ENCODE data around the gene DNAH10.

Gene DNAH10

DNA sequence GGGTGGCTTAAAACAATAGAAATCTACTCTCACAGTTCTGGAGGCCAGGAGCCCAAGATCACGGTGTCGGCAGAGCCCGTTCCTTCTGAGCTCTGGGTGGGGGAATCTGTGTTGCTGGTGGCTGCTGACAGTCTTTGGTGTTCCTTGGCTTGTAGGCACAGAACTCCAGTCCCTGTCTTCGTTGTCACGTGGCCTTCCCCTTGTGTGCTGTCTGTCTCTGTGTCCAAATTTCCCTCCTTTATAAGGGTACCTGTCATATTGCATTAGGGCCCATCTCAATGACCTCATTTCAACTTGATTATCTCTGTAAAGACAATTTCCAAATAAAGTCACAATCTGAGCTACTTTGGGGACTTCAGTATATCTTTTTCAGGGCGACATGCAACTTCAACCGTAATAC is 128.9 kb downstream of the DNAH10 start:
- no peak for DNase-seq

GRCh38 chr12:123891516-123892179 is 129.5 kb downstream of the DNAH10 start:
- DNase-seq, result peak; percentile 59

DNA sequence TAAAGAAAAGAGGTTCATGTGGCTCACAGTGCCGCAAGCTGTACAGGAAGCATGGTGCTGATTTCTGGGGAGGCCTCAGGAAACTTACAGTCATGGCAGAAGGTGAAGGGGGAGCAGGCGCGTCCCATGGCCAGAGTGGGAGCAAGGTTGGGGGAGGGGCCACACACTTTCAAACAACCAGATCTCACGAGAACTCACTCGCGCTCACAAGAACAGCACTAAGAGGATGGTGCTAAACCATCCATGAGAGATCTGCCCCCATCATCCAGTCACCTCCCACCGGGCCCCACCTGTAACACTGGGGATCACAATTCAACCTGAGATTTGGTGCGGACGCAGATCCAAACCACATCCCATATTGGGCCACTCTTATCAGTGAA is 130.1 kb downstream of the DNAH10 start:
- no peak for DNase-seq

GRCh38 chr12:123892853-123893252 is 130.8 kb downstream of the DNAH10 start:
- no peak for DNase-seq

GRCh38 chr12:123893276-123893675 is 131.2 kb downstream of the DNAH10 start:
- no peak for DNase-seq

DNA sequence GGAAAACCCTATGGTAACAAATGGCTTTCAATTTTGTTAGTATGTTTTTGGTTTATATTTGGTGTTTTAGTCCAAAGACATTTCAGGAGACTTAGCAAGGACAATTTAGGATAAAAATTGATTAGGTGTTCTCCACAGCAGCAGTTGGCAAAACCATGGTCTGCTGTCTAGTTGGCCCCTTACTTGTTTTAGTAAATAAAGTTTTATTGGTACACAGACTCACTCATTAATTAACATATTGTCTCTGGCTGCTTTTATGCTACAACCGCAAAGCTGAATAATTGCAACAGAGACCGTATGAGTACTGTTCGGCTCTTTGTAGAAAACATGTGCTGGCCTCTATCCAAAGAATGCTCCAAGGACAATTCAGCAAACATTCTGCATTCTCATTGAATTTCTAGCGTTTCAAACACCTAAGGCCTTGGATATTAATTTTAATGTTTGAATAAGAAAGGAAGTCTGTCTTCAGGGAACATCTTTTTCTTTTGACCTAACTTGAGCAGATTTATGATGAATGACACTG is 132.8 kb downstream of the DNAH10 start:
- DNase-seq, result peak; percentile 48

- no peak for DNase-seq
Measured at GRCh38 chr12:123895451-123895850, 133.3 kb downstream of the DNAH10 start.

GRCh38 chr12:123896767-123897166 is 134.7 kb downstream of the DNAH10 start:
- DNase-seq, result peak; percentile 83

DNA sequence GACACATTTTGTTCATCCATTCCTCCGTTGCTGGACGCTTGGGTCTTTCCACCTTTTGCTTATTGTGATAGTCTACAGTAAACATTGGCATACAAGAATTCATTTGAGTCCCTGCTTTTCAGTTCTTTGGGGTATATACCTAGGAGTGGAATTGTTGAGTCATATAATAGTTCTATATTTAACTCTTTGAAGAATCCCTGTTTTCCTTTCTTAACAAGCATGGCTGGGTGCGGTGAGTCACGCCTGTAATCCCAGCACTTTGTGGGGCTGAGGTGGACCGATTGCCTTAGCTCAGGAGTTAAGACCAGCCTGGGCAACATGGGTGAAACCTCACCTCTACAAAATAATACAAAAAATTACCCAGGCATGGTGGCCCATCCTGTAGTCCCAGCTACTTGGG is 135.1 kb downstream of the DNAH10 start:
- DNase-seq, result peak; percentile 91

- DNase-seq, result no peak
Measured at GRCh38 chr12:123898673-123899072, 136.6 kb downstream of the DNAH10 start.

- DNase-seq, result no peak
Measured at GRCh38 chr12:123899368-123899767, 137.3 kb downstream of the DNAH10 start.

DNA sequence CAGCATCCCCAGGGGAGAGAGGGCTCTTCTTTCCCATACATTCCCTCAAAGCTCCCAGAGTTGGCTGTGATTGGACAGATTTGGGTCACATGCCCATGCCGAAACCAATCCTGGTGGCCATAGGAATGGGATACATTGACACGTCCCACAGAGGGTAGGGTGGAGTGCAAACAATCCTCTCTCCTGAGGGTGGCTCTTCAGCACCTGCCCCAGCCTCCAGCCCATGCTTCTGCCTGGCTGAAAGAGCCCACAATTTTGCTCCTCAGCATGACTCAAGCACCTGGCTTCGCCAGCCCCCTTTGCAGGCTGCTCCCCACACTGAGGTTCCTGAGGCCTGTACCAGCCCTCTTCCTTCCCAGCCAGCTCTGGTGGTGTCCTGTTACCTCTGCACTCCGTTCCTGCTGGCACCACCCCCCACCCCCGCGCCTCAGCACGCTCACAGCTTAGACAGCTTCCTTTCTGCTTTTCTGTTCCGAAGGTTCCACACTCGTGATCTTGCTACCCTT is 138.8 kb downstream of the DNAH10 start:
- DNase-seq, result peak; percentile 52

DNA sequence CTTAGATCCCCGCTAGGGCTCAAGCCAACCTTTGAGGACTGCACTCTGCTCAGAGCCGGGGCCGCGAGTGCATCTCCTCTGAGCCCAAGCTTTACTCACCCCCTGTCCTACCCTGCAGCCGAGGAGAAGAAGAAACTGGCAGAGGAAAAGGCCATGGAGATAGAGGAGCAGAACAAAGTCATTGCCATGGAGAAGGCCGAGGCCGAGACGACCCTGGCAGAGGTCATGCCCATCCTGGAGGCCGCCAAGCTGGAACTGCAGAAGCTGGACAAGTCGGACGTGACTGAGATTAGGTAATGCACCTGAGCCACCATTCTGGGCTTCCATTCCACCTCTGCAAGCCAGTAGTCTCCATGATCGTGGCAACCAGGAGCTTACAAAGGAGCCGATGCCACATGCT is 140.7 kb downstream of the DNAH10 start:
- no peak for DNase-seq

DNA sequence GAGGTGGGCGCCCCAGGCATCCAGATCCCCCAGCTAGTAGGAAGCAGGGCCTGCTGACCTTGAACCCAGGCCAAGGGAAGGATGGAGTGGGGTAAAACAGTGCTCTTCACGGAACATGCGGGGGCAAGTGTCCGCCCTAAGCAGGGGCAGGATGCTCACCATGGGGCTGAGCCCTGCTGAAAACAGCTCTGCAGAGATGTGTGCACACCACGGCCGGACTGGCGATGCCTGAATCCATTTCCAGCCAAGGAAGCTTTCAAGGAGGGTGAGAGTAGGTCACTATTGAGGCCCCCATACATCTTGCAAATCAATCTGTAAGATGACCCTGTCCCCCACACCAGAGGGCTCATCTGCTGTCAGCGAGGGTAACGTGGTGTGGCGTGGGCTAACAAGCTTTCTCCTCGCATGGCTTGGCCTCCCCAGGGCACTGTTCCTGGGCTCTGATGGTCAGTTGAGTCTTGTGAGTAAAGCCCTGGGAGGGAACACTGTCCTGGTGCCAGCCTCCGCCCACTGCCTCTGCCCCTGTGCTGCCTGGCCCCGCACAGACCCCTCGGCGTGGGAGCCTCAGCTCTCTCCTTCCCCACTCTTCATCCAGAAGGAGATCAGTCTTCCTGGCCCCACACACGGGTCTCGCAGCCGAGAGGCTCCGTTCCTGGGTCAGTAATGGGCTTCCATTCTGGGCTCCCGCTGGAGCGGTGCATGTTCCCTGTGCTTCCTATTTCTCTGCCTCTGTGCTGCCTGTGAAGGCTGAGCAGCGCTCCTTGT is 141.4 kb downstream of the DNAH10 start:
- DNase-seq, result no peak

DNA sequence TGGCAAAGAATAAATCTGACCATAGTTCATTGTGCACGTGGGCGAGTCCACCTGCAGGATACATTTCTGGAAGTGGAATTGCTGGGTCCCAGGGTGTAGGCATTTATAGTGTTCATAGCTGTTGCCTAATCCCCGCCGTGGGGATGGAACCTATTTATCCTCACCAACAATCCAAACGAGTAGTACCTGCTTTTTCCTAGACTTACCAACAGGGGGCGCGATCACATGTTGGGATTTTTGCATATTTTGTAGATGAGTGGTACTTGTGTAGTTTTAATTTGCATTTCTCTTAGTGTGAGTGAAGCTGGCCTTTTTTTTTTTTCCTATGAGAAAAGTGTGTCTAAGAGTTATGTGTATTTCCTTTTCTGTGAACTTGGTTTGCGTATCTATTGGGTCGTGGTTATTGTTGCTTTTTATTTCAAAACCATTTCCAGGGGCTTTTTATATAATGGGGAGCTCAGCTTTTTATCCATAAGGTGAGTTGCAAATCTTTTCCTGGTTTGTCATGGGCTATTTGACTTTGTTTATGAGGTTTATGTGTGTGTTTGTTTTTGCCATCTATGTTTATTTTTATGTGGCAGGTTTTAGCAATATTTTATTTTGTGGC is 143.3 kb downstream of the DNAH10 start:
- DNase-seq, result peak; percentile 87

GRCh38 chr12:123906711-123907420 is 144.8 kb downstream of the DNAH10 start:
- DNase-seq, result no peak

DNA sequence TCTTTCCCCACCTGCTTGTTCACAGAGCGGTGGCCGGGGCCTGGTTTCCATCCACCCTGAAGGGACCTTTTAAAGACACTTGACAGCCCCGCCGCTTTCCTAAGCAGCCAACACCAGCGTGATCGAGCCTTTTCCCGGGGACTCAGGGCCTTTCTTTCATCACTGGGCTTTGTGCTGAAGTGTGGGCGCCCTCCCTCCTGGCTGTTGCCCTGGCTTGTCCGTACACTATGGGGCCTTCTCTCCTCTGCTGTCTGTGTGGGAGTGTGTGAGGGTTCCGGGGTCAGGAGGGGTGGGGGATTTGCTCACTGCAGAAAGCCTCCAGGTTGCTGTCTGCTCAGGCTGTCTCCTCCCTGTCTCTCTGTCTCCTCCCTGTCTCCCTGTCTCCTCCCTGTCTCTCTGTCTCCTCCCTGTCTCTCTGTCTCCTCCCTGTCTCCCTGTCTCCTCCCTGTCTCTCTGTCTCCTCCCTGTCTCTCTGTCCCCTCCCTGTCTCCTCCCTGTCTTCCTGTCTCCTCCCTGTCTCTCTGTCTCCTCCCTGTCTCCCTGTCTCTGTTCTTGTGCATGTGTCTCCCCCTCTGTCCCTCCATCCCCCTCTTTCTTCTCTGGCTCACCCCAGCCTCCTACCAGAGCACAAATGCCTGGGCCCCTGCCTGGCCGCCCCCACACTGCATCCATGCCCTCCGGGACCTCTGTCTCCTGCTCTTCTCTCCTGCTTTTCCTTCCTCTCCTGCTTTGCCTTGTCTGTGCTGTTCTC is 145.8 kb downstream of the DNAH10 start:
- DNase-seq, result peak; percentile 67

DNA sequence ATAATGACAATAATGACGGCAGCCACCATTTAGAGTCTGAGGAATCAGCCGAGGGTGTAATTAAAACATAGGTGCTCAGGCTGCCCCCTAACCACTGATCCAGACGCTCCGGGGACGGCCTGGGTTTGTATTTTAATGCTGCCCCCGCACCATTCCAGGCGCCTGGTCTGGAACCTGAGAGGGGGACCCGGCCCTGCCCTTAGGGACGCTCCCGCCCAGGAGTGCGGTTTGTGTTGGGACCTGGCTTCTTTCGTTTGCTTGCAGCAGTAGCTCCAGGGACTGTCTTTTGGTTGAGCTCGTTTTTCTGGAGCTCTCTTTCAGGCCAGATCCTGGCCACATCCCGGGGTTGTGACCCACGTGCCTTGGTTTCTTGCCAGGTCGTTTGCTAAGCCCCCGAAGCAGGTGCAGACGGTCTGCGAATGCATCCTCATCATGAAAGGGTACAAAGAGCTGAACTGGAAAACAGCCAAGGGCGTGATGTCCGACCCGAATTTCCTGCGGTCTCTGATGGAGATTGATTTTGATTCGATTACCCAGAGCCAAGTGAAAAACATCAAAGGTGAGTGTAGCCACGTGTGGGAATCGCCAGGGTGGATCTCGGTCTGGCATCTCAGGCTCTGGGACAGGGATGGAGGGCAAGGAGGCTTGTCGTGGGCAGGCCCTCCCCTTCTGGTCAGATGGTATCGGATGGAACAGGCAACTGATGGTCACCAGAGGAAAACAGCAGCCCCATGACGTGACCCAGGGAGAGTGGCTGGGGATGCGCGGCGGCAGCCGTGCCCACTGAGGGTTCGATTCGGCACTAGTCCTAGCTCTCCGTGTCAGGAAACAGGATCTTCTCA is 147.0 kb downstream of the DNAH10 start:
- DNase-seq, result no peak

DNA sequence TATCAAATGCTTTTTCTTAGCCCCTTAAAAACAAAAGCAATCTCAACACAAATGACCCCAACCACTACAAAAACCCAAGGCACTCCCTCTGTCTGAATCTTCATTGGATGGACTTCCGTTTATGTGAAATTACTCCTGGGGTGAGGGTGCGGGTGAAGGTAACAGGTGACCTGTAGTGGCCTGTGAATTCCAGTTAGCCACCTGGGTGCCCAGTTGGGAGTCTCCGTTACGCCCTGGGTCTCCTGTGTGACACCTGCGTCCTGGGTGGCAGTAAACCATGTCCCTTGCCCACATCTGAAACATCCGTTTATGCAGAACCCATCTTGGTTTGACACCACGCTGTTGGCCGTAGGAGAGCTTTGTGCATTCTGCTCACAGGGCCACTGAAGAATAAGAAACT is 148.0 kb downstream of the DNAH10 start:
- DNase-seq, result no peak

GRCh38 chr12:123910761-123911193 is 148.7 kb downstream of the DNAH10 start:
- DNase-seq, result no peak
